HK-2 (cell line): Measurements from ENCODE around the gene ELL.
"Not testable (repeated sequence)": the region's sequence is repeated elsewhere in the genome, so short reads cannot be mapped to it uniquely, and the experiment has no call there.

Source experiments
- DNase-seq: peaks from one replicate; pipeline ENCODE4 v3.0.0-alpha.2; 2018; ENCODE audit not compliant: unreplicated experiment

The ELL gene

DNA sequence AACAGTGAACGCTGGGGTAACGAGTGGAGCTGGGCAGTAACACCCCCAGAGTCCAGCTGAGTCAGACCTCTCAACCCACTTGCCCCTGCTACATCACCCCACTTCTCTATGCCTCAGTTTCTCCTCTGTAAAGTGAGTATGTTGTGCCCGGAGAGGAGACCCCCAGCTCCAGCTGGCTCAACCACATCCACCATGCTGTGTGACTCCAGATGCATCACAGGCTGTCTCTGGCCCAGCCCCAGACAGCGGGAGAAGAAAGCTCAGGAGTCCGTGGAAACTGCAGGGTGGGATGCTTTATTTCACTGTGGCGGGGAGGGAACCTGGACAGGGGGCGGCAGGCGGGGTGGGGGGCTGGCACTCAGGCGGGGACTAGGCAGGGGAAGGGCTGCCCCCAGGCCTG is 9.6 kb upstream of the ELL start:
- DNase-seq = no peak

DNA sequence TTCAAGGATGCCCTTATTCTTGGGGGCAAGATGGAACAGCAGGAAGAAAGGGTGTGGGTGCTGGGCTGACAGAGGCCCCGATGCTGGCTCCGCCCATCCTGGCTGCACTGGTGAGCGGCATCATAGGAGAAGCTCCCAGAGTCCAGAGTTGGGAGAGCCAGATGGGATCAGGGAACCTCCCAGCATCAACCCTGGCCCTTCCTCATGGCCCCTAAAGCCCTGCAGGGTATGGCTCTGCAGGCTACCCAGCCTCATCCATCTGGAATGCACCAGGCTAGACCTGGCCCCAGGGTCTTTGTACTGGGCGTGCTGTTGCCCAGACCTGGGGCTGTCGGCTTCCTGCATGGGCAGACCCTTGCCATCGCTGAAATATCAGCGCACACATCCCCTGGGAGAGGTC is 7.9 kb upstream of the ELL start:
- DNase-seq = no peak

DNA sequence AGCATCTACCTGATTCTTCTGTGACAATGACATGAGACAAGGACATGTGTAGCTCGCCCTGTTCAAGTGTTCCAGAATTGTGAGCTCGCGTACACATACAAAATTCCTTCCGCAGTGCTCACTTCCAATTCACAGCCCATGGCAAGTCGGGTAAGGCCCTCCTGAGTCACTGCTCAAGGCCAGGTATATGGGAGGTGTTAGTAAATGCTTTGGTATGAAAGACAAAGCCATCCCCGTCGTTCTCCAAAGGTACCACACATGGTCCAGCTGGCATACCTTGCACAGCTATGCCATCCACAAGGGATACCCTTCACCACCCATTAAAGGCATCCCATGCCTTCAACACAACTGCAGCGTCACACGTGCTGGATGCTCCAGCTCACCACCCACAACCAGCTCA is 4.4 kb upstream of the ELL start:
- no peak for DNase-seq

DNA sequence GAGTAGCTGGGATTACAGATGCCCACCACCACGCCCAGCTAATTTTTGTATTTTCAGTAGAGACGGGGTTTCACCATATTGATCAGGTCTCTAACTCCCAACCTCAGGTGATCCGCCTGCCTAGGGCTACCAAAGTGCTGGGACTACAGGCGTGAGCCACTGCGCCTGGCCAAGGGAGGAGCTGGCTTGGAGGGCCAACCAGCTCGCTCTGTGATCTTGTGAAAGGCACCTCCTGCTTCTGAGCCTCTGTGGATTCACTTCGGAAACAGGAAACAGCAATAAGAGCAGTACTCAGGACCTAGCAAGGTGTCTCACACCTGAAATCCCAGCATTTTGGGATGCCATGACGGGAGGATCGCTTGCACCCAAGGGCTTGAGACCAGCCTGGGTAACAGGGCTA is 2.0 kb upstream of the ELL start:
- DNase-seq = no peak

DNA sequence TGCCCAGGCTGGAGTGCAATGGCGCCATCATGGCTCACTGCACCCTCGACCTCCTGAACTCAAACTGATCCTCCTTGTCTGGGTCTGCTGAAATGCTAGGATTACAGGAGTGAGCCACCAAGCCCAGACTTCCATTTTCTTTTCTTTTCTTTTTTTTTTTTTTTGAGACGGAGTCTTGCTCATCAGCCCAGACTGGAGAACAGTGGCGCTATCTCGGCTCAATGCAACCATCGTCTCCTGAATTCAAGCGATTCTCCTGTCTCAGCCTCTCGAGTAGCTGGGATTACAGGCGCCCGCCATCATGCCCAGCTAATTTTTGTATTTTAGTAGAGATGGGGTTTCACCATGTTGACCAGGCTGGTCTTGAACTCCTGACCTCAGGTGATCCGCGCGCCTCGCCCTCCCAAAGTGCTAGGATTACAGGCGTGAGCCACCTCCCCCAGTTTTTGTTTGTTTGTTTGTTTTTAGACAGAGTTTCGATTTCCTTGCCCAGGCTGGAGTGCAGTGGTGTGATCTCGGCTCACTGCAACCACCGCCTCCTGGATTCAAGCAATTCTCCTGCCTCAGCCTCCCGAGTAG is 1.1 kb upstream of the ELL start:
- DNase-seq = not testable (repeated sequence)

DNA sequence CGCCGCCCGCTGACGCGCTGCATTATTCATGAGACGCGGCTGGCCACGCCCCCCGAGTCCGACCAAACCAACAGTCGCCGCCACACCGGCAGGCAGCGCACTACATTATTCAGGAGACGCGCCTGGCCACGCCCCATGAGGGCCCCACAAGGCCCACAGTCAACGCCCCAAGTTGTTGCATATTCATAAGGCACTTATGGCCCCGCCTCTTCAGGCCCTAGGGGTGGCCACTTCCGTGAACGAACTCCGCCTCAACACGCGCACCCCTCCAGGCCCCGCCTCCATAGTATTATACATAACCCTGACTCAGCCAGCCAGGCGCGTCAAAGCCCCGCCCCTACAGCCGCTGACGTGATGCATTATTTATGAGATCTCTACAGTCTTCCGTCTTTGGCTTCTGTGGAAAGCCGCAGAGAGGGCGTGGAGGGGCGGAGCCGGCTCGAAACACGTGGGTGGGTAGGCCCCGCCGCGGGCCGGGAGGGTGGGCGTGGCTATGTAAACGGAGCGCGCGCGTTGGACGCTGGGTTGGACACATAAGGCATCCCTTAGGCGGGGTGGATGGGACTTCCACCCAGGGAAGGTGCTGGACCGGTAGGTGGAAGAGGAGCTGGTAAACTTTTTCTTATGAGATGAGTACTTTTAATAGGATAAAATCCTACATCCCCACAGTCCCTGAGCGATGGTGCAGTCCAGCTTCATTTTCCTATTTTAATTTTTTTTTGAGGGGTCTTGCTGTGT is 423 bp upstream of the ELL start:
- peak; percentile 99 for DNase-seq

DNA sequence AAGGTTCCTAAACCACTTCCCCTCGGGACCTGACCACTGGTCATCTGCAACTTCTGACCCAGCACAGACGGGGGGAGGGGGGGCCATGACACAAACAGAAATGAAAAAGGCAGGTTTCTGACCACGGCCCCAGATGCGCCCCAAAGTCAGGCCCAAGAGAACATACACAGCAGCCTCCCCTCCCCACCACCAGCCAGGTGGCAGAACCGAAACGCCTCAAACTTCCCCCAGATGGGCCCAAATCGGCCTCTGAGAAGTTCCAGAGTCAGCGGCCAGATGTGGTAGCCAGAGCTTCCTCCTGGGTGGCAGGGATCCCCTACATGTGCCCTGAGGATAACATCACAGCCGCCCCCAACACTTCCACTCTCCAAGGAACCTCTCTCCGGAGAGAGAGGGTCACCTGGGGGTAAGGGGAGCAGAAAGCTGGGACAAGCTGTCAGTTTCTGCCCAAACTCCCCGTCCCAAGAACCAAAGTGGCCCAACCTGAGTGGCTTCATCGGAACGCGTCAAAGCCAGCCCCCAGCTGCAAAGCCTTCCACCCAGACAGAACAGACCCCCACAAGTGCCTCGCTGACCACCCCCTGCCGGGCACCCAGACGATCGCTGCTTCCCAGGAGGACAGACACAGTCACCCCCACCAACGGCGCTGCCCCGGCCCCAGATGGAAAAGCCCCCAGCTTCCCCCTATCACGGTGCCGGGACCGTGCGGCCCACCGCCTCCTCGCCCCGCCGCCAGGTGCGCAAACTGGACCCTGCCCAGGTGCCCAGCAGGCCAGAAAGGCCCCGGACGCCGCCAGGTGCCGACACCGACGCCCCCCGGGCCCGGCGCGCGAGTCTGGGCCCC is 800 bp downstream of the ELL start:
- peak; percentile 38 for DNase-seq

DNA sequence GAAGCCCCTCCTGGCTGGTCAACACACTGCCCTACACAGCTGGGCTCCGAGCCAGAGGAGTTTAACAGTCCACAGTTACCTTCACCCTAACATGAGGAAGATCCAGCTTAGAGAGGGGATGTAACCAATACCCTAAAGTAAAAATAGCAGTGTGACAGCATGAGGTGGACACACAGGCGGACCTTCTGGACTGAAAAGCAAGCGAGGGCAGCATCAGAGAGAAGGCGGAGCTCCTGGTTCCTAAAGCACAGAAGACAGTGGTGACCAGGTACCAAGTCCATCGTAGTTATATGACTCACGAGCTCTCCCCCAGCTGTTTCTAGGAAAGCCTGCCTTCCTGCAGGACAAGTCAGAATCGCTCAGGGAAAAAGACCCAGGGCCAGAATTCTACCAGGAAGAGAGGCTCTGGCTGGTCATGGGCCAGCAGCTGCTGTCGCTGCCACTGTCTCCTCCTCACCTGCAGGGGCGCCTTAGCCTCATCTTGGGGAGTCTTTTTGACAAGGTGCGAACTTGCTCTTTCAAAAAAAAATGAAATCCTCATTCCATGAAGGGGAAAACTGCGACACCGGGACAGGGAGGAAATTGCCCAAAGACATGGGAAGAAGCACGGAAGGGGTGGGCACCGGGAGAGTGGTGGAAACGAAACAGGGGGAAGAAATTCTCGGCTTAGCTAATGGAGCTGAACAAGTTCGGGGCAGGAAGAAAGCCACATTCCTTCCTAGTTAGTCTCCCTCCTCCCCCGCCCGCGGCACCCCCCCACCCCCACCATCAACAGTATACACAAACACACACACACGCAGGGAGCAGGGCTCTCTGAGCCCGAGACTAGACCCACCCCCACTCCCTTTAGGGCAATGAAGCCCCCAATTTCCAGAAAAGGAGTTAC is 1.7 kb downstream of the ELL start:
- peak; percentile 79 for DNase-seq

DNA sequence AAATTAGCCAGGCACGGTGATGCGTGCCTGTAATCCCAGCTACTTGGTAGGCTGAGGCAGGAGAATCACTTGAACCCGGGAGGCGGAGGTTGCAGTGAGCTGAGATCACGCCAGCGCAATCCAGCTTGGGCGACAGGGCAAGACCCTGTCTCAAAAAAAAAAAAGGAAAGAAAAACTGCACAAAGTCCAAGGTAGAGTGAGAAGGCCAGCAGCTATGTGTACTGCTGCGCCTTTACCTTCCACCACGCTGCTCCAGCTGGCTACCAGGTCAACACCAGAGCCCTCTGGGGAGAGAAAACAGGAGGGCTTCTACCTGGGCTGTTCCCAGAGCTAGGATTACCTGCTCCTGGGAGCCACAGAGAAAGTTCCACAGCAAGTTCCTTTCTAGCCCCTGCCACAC is 3.2 kb downstream of the ELL start:
- DNase-seq = no peak

DNA sequence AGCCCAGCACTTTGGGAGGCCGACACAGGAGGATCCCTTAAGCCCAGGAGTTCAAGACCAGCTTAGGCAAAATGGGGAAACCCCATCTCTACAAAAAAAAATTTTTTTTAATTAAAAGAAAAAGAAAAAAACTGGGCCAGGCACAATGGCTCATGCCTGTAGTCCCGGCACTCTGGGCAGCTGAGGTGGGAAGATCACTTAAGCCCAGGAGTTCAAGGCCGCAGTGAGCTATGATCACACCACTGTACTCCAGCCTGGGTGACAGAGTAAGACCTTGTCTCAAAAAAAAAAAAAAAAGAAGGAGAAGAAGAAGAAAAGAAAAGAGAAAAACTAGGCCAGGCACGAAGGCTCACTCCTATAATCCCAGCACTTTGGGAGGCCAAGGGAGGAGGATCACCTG is 4.3 kb downstream of the ELL start:
- no peak for DNase-seq

DNA sequence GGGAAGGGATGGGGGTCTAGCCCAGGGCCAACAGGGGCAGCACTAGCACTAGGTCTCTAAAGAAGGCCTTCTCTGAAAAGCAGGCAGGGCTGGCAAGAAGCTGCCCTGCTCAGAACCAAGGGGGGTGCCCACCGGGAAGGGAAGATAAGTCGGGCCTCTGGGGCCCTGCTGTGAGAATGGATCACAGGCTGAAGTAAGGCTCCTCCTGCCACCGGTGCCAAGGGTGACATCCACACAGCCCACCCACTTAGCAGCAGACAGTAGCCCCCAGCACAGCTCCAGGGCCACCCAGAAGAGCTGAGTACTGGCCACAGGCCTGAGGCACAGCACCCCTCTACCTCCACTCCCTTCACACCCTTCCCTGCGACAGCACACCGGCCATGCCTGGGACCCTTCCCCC is 5.9 kb downstream of the ELL start:
- DNase-seq = no peak

DNA sequence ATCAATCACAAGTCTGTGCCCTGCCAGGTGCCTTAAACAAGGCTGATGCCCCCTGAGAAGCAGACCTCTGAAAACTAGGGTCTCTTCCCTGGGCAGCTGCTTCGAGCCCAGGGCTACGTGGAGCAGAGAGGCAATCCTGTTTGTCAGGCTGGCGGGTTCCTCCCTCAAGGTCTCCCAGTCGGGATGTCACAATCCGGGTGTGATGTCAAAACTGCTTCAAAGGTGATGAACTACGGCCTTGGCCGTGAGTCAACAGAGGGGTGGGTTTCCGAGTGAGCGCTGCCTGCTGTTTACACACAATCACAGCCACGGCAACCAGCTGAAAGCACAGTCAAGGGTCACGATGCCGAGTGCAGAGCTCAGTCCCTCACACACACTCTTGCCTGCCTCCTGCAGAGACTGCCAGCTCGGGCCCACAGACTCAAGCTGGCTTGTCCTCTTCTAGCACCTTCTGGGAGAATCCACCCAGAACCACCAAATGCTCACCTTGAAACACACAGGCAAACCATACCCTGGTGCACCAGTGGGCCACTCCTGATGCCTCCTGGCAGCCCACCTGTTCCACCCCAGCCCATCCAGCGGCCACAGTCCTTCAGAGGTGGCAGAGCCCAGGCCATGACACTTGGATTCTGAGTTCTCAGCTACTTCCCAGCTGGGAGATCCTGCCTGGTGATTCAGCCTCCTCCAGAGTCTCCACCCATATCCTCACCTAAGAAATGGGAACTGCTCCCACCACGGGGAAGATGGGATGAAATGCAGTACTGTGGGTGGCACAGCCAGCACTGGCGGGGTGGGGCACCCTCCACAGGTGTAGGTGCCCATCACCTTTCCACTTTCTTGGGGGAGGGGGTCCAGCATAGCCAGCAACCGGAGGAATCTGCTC is 6.8 kb downstream of the ELL start:
- no peak for DNase-seq

DNA sequence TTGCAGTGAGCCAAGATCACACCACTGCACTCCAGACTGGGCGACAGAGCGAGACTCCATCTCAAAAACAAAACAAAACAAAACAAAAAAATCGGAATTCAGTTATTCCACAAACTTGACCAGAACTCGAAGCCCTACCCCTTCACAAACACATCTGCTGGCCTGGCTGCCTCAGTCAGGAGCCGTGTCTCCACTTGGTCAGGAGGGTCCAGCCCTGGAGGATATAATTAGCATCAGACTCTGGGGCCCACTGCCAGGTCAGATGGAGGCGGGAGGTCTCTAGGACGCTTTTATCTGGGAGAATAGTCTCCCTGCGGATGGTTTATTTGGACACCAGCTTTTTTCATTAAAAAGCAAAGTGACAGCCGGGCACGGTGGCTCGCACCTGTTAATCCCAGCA is 8.0 kb downstream of the ELL start:
- DNase-seq = no peak

DNA sequence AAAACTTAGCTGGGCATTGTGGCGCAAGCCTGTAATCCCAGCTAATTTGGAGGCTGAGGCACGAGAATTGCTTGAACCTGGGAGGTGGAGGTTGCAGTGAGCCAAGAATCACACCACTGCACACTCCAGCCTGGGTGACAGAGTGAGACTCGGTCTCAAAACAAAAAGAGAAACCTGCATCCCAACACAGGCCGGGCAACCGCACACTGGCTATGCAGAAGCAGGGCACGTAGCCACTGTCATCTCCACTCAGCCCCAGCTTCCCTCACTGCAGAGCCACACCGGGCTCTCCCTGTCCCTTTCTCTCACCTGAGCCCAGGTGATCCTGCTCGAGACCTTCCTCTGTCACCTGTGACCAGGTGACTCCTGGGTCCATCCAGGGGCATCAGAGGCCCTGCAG is 11.7 kb downstream of the ELL start:
- no peak for DNase-seq

DNA sequence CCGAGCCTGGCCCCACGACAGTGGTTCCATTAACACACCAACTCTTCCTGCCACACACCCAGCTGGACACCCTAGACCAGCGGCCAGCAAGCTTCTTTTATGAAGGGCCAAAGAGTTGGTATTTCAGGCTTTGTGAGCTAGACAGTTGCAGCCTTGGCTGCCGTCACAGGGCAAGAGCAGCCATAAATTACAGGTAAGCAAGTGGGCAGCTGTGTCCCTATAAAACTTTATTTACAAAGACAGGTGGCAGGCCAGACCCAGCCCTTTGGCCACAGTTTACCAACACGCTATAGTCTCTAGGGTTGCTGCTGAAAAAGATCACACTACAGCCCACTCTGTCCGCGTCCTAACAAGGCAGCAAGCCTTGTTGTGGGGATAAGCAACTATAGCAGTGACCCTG is 13.3 kb downstream of the ELL start:
- no peak for DNase-seq

DNA sequence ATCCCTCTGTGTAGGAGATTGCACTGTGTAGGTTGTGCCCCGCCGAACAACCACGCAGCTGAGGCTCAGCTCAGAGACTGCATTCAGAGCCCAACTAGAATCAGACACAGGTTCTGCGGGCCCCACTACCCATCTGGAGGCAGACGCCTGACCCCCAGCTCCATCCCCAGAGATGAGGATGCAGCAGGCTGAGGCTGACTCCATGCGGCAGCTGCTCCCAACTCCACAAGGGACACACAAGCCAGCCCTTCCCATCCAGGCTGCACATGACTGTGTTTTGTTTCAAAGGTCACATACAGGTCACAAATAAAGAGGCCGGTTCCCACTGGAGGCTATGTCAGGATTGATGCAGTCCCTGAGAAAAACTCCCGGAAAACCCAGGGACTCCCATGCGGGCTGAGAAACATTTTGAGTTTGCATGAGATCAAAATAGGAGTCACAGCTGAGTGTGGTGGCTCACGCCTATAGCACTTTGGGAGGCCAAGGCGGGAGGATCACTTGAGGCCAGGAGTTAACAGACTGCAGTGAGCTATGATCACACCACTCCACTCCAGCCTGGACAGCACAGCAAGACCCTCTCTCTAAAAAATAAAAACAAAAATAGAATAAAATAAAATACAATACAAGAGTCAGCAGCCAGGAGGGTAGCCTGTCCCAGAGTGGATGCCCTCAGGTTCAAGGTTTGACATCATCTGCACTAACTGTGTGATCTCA is 14.0 kb downstream of the ELL start:
- DNase-seq = no peak

DNA sequence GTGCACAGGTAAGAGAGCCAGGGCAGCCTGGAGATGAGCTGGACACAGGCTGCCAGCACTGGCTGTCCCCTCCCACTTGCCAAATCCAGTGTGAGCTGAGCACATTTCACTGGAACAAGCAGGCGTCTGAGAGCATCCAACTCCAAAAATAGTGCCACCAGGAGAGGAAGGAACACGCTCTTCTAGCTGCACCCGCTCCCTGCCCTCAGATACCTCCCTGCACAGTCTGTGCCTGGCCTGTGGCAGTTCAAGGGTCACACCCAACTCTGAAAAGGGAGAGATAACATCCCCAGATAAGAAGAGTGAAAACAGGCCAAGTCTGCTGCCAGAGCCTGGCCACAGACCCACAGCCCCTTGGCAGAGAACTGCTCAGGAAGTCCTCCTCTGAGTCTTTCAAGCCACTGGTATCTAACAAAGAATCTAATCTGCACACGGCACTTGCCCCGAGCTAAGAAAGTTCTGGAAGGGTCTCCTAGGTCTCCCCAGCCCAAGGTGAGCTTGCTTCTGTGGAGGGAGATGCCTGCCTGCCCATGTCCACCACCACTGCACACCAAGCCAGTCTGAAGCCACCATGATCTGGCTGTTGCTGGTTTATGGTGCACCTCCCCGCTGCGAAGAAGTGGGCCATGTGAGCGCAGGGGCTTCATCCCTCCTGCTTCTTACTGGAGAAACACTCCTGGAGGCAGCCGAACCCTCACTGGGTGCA is 14.7 kb downstream of the ELL start:
- no peak for DNase-seq

DNA sequence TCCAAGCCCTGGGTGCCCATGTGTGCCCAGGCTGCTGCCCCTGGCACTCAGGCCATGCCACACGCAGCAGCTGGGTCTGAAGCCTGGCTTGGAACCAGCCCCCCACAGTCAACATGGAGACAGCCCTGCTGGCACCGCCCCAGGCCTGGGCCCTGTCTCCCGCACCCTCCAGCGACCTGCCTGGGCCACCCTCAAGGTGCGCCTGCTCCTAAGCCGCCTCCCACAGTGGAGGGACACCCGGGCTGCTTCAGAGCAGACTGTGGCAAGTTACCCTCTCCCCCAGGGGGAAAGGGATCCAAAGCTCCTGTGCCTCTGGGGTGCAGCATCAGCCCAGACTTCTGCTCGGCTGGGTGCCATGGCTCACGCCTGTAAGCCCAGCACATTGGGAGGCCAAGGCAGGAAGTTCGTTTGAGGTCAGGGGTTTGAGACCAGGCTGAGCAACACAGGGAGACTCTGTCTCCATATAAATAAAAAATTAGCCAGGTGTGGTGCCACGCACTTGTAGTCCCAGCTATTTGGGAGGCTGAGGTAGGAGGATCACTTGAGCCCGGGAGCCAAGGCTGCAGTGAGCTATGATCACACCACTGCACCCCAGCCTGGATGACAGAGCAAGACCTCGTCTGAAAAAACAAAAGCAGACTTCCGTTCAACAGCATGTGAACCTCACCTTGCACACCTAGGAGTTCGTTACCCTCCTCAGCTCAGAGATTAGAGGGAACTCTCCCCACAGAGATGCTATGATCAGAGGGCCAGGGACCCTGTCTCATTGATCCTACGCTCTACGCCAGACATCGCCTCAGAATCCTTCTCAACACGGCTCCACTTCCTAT is 15.6 kb downstream of the ELL start:
- no peak for DNase-seq
